ENCODE data around the gene CEP126. TPM values are rescaled to one million over a fixed set of nuclear protein-coding genes. Genes with fewer than 3 reads are reported as not detected.

Gene CEP126
- total and polyA plus RNA-seq, 11 donors = 0.26 to 1.8 (median 0.93) TPM

GRCh38 chr11:101923554-101923953, 8.7 kb downstream of the CEP126 start:
- no peaks in the 10 kb centered on the region for H3K4me1 ChIP-seq
- peaks cover 0 to 8% (median 0%) of the 10 kb centered on the region in 12 donors for H3K9me3 ChIP-seq
- H3K36me3 ChIP-seq = peaks cover 0 to 7% (median 0%) of the 10 kb centered on the region in 9 donors
- intact Hi-C loops (cut with DNase I) = loop anchor here in 1 of 10 donors (10.0 kb wide), 1 partner anchor 61 kb away; no protein-coding TSS in a partner anchor
- no peaks in the 10 kb centered on the region for H3K27me3 ChIP-seq
- 94 to 98% (median 96%) methylated on average over 2 of the region's 2 CpGs for WGBS, 4 donors
- no peak for DNase-seq
- no peak for TF ChIP-seq CTCF (IDR thresholded peaks at IDR 0.05)
- no peak for TF ChIP-seq POLR2A (IDR thresholded peaks at IDR 0.05)
- no peak for ATAC-seq
- no peak overlapping the region for H3K27ac ChIP-seq
- H3K4me3 ChIP-seq = no peak overlapping the region

GRCh38 chr11:101929294-101929915, 14.6 kb downstream of the CEP126 start:
- Histone ChIP-seq H3K4me3 (no peak overlapping the region), H3K36me3 (no peaks in the 10 kb centered on the region), H3K4me1 (no peaks in the 10 kb centered on the region), H3K27me3 (no peaks in the 10 kb centered on the region), H3K27ac (no peak overlapping the region), H3K9me3 (peaks cover 0 to 19% (median 2%) of the 10 kb centered on the region in 12 donors)
- DNase-seq = no peak
- TF ChIP-seq POLR2A (IDR thresholded peaks at IDR 0.05) (no peak), CTCF (IDR thresholded peaks at IDR 0.05) (no peak)
- no peak for ATAC-seq
- 67 to 86% (median 81%) methylated on average over 5 of the region's 5 CpGs for WGBS, 4 donors
- intact Hi-C loops (cut with DNase I) = loop anchor here in 1 of 10 donors (10.0 kb wide), 1 partner anchor 55 kb away; no protein-coding TSS in a partner anchor

GRCh38 chr11:101931692-101932091, 16.9 kb downstream of the CEP126 start:
- WGBS, 4 donors = 81 to 93% (median 92%) methylated on average over 6 of the region's 6 CpGs

More at GRCh38 chr11:101931692-101932091, 16.9 kb downstream of the CEP126 start:
- no peak overlapping the region for H3K4me3 ChIP-seq
- no peak for TF ChIP-seq CTCF (IDR thresholded peaks at IDR 0.05)
- TF ChIP-seq POLR2A (IDR thresholded peaks at IDR 0.05) = no peak
- no peaks in the 10 kb centered on the region for H3K27me3 ChIP-seq
- no peak for ATAC-seq
- peaks cover 0 to 19% (median 2%) of the 10 kb centered on the region in 12 donors for H3K9me3 ChIP-seq
- DNase-seq = no peak
- no peaks in the 10 kb centered on the region for H3K4me1 ChIP-seq
- intact Hi-C loops (cut with DNase I) = no loop called here
- no peaks in the 10 kb centered on the region for H3K36me3 ChIP-seq
- no peak overlapping the region for H3K27ac ChIP-seq
